NCI-H1105 (cell line): ENCODE data around the gene RNPEP.
"Not testable (repeated sequence)": the region's sequence is repeated elsewhere in the genome, so short reads cannot be mapped to it uniquely, and the experiment has no call there.

Experiments
- DNase-seq: peaks from one replicate; lab custom pipeline; 2025; lab: John Stamatoyannopoulos, UW

The RNPEP gene

DNA sequence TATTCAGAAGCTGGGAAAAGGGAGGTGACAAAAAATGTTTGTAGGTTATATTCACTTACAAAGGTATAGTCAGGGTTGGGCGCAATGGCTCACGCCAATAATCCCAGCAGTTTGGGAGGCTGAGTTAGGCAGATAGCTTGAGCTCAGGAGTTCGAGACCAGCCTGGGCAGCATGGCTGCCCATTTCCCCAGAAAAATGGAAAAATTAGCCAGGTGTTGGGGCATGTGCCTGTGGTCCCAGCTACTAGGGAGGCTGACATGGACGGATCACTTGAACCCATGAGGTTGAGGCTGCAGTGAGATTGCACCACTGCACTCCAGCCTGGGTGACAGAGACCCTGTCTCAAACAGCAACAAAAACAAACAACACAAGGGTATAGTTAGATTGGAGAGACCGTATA, 24.1 kb upstream of the RNPEP start:
- DNase-seq = no peak

DNA sequence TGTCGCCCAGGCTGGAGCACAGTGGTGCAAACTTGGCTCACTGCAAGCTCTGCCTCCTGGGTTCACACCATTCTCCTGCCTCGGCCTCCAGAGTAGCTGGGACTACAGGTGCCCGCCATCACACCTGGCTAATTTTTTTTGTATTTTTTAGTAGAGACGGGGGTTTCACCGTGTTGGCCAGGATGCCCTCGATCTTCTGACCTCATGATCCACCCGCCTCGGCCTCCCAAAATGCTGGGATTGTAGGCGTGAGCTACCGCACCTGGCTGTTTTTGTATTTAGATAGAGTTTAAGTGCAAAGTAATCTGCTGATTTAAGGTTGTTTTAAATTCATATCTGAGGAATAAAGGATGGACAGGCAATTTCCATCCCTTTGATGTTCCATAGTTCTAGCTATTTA, 20.1 kb upstream of the RNPEP start:
- not testable (repeated sequence) for DNase-seq

DNA sequence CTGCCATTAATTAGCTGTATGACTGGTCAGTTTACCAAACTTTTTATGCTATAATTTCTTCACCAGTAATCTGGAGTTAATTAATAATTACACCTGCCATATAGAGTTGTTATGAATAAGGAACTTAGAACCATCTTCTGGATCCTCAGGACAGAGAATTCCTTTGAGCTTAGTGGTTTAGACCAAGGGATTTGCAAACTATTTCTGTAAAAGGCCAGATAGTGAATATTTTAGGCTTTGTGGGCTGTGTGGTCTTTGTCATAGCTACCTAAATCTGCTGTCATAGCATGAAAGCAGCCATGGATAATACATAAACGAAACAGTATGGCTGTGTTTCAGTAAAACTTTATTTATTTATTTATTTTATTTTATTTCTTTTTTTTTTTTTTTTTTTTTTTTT, 18.2 kb upstream of the RNPEP start:
- no peak for DNase-seq

DNA sequence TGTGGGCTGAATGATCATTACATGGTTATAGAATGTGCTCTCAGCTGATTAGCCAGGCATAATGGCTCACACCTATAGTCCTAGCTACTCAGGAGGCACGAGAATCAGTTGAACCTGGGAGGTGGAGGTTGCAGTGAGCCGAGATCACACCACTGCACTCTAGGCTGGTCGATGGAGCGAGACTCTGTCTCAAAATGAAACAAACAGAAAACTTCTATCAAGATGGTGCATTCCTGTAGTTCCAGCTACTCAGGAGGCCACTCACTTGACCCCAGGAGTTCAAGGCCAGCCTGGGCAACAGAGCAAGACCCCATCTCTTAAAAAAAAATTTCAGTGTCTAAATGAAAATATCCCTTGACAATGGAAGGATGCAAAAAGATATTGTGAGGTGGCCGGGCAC, 16.3 kb upstream of the RNPEP start:
- no peak for DNase-seq

DNA sequence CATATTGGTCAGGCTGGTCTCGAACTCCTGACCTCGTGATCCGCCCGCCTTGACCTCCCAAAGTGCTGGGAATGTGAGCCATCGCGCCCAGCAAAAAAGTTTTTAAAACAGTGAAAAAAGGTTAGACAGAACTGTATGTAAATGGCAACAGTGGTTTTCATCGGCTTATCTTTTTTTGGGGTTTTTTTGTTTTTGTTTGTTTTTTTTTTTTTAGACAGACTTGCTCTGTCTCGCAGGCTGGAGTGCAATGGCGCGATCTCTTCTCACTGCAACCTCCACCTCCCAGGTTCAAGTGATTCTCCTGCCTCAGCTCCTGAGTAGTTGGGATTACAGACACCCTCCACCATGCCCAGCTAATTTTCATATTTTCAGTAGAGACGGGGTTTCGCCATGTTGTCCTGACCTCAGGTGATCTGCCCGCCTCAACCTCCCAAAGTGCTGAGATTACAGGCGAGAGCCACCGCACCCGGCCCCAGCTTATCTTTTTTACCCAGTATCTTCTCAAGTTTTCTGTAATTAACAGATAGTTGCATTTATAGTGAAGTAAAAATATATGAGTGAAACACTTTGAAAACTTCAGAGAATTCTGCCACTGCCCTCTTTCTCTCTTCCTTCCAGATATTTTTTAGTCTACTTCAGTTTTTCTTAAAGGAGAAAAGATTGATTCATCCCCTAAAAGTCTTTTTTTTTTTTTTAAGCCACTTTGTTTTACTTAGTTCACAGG, 14.1 kb upstream of the RNPEP start:
- no peak for DNase-seq

DNA sequence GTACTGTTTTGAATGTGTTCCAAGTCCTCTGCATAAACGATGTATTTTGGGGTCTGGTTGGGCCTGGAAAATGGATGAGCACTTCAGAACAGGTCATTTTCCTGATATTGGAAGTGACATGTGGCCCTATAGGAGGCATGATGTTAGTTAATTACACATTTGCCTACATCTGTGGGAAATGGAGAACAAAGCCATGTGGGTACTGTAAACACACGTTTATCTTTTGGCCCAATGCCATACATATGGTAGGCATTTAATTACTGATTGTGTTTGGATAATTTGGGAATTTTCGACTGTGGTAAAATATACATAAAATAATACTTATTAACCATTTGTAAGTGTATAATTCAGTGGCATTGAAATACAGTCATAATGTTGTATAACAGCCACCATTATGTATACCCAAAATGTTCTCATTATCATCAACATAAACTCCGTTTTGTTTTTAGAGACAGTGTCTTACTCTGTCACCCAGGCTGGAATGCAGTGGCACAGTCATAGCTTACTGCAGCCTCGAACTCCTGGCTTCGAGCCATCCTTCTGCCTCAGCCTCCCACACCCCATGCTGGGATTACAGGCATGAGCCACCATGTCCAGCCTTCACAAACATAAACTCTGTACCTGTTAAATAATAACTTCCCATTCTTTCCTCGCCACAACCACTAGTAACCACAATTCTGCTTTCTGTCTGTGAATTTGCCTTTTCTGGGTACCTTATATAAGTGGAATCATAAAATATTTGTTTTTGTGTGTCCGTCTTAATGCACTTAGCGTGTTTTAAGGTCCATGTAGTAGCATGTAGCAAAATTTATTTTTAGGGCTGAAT, 11.9 kb upstream of the RNPEP start:
- DNase-seq = peak; percentile 42

DNA sequence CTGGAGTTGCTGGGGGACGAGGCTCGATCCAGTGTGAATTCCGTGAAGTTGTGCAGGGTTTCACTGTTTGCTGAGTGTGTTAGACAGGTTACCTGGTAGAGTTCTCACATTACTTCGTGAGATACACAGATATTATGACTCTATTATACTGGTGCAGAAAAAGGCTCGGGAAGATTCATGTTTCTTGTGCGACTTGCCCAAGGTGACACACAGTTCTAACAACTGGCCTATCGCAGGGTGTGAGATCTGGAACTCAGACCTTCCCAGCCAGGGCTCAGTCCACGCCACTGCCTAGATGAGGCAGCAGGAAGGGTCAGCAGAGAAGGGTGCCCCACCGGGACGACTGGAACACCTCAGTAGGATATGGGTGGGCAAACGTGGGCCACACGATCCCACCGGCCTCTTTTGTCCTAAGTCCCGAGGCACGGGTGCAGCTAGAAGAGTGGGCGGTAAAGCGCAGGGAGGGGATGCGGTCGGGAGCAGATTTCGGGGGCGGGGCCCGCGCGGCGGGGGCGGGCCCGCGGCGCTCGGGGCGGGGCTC, 296 bp upstream of the RNPEP start:
- peak; percentile 64 for DNase-seq

DNA sequence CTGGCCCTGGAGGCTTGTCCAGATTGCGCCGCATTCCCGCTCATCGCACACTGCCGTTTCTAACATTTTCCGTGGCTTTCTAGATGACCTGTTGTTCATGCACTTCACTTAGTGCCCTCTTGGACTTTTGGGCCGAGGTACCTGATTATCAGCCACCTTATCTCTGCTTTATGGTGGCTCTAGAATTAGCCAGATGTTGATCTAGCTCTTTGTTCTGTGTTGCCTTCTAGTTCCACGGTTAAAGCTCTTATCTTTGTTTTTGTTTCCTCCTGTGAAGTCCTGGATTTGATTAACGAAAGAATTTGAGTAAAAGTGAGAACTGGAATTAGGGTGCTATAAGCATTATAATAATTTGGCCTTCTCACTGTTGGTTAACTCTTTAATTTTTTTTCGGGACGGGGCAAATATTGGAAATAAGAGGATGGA, 945 bp downstream of the RNPEP start:
- DNase-seq = no peak

DNA sequence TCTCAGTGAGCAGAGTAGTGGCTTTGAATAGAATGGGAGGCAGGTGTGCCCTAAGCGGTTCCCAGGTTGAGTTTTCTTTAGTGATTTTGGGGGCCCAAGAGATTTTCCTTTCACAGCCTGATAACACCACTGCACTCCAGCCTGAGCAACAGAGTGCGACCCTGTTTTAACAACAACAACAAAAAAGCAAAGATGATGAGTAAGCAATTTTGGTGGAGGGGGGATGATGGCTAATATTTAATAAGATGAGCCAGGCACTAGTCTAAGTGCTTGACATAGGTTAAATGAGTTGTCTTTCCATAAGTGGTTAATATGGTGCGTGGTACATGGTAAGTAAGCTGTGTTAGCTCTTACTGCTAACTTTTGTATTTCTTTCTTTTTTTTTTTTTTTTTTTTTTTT, 2.0 kb downstream of the RNPEP start:
- DNase-seq = no peak

DNA sequence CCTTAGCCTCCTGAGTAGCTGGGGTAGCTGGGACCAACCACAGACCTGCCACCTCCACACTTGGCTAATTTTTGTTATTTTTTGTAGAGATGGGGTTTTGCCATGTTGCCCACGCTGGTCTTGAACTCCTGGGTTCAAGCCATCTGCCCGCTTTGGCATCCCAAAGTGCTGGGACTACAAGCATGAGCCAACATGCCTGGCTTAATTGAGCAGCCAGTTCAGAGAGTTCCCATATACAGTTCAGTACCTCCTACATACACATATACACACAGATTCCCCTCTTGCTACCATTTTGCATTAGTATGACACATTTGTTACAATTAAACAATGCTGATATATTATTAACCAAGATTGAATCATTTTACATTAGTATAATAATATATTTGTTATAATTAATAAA, 2.9 kb downstream of the RNPEP start:
- no peak for DNase-seq

DNA sequence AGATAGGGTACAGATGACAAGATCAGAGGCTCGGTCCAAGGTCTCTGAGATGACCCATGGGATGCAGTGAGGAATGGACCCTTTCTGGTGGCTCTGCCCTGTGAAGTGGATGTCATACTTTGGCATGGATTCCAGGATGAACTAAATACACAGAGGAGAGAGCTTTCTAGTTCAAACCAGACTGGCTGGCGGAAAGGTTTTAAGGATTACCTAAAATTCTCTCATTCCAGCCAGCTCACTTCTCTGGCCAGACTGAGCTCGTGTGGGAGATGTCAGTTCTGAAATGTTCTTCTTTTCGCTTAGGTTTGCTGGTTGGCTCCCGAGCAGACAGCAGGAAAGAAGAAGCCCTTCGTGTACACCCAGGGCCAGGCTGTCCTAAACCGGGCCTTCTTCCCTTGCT, 6.2 kb downstream of the RNPEP start:
- no peak for DNase-seq

DNA sequence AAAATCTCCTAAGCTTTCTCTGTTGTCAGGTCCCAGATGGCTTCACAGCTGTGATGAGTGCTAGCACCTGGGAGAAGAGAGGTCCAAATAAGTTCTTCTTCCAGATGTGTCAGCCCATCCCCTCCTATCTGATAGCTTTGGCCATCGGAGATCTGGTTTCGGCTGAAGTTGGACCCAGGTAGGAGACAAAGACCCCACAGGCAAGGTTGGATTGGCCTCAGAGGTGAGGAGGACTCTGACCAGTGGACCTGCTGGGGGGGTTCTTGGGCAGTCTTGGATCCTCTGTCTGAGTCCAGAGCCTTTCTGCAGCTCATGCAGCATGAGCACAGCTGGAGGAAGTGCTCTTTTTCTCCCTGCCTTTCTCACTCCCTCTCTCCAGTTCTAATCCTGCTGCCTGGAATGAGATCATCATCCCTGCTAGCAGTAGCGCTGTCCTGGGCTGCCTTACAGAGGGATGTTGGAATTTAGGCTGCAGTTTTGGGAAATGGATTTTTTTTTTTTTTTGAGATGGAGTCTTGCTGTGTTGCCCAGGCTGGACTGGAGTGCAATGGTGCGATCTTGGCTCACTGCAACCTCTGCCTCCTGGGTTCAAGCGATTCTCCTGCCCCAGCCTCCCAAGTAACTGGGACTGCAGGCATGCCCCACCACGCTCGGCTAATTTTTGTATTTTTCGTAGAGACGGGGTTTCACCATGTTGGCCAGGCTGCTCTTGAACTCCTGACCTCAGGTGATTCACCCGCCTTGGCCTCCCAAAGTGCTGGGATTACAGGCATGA, 7.1 kb downstream of the RNPEP start:
- no peak for DNase-seq

DNA sequence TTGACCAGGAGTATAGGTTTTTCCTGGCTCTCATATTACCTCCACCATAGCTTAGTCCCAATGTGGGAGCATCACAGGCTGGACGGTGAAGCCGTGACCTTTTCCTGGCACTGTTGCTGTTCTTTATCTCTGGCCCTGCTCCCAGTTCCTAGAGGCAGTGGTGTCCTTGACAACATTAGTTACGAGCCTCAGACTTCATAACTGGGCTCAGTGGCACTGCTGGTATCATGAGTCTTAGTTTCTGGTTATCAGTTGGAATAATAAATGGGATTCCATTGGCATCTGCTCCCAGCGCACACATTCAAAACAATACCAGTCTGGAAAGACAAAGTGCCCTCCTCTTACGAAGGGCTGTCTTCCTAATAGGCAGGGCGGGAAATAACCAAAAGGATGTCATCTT, 8.0 kb downstream of the RNPEP start:
- DNase-seq = no peak

DNA sequence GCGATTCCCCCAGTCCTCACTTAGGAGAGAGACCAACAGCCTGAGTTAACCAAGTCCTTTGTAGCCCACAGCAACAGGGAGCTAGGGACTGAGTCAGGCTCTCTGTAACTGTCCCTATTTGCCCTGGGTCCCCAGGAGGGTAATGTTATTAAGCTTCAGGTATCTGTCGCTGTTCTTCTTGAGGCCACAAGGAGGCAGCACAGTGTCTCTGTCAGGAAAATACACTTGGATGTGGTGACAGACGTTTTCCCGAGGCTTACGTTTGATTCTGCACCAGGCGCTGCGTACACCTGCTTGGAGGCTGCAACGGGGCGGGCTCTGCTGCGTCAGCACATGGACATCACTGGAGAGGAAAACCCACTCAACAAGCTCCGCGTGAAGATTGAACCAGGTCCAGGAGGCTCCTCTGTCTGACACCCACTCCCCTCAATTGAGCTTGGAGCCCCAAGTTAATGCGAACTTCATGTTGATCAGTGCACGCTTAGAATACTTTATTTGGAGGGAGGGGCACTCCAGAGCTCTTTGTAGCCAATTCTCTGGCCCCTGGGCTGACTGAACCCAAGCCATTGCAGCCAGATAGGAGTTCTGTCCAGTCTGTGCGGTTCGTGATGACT, 17.3 kb downstream of the RNPEP start:
- peak; percentile 32 for DNase-seq

DNA sequence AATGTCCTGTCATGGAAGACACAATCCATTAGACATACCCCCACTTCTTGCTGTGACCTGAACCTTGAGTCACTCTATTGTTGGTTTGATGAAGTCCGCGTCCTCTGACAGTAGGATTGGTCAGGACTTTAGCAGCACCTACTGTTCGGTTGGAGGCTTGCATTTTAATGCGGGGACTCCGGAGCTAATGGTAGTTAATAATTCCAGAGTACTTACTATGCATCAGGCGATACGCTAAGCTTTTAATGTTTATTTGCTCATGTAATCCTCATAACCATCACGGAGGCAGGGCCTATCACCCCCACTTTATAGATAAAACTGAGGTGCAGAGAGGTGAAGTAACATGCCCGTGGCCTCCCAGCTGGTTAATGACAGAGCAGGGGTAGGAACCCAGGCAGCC, 20.1 kb downstream of the RNPEP start:
- DNase-seq = no peak

DNA sequence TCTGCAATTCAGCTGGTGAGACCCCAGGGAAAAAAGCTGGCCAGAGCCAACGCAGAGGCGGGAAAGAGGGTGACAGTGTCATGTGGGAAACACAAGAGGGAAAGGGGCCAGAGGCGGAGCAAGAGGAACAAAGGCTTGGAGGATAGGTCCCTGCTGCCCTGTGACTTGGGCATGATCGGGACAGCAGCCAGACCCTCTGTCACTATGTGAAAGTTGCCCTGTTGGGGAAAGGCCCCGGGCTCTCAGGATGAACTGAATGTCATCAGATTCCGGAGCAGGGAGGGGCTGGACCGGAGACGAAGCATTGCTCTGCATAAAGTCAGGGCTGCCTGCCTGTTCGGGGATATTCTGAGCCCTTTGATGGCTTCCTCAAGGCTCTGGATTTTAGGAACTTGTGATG, 22.3 kb downstream of the RNPEP start:
- no peak for DNase-seq

DNA sequence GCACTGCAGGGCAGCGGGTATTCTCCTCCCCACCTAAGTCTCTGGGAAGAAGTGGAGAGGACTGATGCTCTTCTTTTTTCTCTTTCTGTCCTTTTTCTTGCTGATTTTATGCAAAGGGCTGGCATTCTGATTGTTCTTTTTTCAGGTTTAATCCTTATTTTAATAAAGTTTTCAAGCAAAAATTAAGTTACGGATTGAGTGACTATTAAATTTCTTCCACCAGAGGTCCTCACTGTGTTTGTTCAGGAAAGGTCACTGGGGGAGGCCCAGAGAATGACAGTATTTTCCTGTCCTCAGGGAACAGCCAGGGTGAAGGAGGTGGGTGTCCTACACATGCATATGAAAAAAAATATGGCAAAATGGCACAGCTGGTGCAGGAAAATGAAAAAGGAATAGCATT, 23.5 kb downstream of the RNPEP start:
- DNase-seq = no peak

DNA sequence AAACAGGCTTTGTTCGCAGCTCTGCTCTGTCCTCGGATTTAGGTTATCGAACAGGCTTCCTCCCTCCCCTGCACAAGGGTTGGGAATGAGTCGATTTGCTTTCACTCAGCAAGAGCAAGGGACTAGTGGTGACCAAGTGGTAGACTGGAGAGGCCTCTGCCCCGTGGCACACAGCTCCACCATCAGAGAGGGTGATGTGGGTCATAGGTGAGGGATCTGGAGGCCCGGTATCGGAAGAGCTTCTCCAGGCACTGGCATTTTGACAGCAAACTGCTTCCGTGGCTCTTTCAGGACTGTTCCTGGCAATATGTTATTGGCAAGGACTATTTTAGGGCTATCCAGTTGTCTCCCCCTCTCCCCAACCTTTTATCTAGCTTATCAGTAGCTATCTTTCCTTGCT, 24.9 kb downstream of the RNPEP start:
- DNase-seq = no peak

DNA sequence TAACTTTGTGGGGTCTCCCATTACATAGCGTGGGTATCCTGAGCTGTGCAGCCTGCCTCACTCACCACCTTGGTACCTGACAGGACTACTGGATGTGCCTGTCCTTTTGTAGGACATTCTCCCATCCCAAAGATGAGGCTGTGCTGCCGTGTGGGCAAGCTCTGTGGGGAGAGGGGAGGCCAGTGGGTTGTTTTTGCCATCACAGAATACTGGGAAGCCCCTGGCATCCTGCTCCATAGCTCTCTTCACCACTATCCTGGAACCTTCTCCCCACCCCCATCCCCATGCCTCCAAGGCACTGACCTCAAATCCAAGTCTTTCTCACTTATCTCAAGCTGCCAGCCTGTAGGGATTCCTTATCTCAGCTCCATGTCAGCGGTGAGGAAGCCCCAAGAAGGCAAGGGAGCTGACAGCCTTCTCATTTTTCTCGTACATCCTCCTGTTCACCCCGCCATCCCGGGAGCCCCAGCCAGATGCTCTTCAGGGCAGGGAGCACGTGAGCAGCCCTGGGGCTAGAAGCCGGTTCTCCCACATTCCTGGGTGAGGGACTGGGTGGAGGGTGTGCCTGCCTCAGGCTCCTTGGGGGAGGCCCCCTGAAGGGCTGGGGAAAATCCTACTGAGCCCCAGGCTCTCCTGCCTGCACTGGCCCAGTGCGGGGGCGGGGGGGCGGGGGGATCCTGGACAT, 25.5 kb downstream of the RNPEP start:
- peak; percentile 40 for DNase-seq

DNA sequence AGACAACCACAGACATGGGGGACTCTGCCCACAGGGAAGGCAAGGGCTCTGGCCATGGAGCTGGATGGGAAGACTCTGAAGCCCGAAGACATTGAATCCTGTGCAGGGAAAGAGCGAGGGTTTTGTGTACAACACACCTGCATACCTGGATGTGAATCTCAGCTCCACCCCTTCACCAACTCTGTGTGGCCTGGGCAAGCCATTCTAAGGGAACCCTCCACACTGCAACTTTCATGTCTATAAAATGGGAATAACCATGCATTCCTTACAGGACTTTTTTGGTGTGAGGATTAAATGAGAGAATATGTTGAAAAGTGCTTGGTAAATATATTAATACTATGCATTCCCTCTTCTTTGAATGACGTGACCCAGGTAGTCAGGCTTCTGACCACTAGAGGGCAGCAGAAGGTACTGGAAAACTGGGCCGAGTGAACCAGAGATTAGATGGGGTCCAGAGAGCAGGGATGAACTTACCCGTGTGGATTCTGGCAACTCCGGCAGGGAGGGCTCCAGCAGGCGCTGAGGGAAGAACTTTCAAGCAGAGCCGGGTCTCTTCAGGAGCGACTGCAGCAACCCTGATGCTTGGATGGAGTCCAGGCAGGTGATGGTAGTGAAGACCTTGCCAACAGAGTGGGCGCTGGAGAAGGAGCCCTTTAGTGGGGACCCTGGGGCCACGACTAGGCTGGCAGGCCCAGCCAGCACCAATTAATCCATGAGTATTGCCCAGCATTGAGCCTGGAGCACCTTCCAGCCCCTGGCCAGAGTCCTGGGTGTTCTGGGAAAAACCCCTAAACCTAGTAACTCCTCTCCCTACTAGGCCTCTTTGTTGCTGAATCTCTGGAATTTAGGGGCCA, 27.1 kb downstream of the RNPEP start:
- peak; percentile 78 for DNase-seq
